Posterior vena cava (tissue), 2 donors: ENCODE data around the gene CELSR1. TPM values are rescaled to one million over a fixed set of nuclear protein-coding genes. Genes with fewer than 3 reads are reported as not detected.
A peak's percentile ranks its signal among the peaks of the same experiment; 100 is the strongest.

Experiments
- DNase-seq: peaks from one replicate; pipeline ENCODE4 v3.0.0-alpha.2; 2020; ENCODE audit warnings: low spot score
- intact Hi-C, 2 donors: fragments of 100-400 bp; cut with DNase I; formaldehyde crosslinking; loops; one replicate each; pipeline versions ENCODE4 v1.14.1 to v1.14.2; 2022 to 2023
- total RNA-seq, 2 donors: library from RNA; stranded (reverse); fragmentation: NEBNext Ultra II Directional; extraction: Animal tissue kit (Norgen Biotek cat#: 25700); gene quantifications; one replicate each; pipeline ENCODE4 v1.2.1, GENCODE V29; 2021
- donor health status: DM: yes; HTN: yes; CAD: no.
- donor health status: DM: yes; HTN: yes; CAD: no.

Gene CELSR1
- total RNA-seq, 2 donors from 2014 or later = 2.6 to 2.8 TPM

DNA sequence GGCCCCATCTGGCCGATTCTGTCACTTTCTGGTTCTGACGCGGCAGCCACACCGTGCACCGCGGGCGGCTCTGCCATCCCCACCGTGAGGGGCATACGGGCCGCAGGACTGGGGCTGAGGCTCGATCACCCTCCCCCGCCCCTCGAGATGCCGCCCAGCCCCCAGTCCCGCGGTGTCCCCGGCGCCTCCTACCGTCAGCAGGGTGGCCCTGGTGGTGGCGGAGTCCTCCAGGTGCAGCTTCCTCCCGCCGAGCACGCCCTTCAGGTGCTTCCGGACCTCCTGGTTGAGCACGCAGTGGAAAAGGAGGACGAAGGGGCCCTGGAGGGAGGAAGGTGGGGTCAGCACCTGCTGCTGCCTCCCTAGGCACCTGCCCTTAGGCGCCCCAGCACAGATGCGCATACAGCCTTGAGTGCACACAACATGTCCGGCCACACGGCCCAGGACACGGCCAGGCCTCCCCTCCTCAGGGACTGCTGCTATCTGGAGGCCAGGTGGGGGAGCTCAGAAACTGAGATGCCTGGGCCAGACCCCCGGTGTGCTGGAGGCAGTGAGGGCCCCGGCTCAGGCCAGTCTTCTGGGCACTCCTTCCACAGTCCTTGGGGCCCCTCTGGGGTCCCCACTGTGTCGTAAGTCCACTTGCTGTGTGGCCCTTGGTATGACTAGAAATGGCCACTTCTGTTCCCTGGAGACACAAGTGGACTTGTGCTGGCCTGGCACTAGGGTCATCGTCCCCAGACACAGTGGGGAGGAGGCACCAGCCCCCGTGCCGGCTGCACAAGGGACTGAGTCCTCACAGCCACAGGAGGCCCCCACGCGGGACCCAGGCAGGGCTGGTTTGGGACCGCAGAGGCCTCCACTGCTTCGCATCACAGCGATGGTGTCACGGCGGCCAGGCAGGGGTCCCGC is 170.4 kb downstream of the CELSR1 start:
- intact Hi-C loops = loop anchor here in 1 of 2 donors (5.0 kb wide), 1 partner anchor 175 kb away; no protein-coding TSS in a partner anchor
- DNase-seq = no peak

DNA sequence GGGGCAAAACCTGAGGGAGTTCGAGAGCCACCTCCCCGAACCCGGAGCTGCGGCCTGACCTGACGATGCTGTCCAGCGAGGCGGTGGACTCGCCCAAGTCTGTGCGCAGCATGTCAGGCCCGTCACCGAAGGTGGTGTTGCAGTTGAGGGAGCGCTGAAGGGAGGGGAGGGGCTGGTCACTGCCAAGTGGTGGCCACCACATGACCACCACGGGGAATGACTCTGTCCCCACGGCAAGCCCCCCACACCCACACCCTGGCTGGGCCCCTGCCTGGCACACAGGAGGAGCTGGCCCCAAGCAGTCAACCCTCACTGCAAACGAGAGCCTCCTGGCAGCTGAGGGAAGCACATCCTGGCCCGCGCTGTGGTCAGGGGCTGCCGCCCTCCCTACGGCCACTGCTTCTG is 171.1 kb downstream of the CELSR1 start:
- intact Hi-C loops = loop anchor here in 1 of 2 donors (5.0 kb wide), 1 partner anchor 176 kb away; no protein-coding TSS in a partner anchor
- DNase-seq = no peak

DNA sequence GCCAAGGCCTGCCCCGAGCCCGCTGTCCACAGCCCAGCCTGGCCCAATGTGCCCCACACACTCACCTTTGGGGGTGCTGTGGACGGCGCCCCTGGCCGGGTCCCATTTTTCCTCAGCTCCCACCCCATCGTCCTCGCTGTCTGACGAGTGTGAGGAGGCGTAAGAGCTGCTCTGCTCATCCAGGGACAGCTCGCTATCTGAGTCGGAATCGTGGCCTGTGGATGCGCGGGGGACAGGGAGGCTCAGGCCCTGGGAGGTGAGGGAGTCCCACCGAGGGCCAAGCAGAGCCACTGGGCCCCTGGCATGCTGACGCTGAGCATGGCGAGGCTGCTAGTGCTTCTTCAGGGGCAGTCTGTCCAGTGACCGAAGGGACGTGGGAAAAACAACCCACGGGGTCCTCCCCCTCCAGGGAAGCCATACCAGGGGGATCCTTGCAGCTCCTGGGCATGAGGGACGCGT is 172.2 kb downstream of the CELSR1 start:
- no peak for DNase-seq
- intact Hi-C loops = loop anchor here in 1 of 2 donors (5.0 kb wide), 1 partner anchor 177 kb away; no protein-coding TSS in a partner anchor

DNA sequence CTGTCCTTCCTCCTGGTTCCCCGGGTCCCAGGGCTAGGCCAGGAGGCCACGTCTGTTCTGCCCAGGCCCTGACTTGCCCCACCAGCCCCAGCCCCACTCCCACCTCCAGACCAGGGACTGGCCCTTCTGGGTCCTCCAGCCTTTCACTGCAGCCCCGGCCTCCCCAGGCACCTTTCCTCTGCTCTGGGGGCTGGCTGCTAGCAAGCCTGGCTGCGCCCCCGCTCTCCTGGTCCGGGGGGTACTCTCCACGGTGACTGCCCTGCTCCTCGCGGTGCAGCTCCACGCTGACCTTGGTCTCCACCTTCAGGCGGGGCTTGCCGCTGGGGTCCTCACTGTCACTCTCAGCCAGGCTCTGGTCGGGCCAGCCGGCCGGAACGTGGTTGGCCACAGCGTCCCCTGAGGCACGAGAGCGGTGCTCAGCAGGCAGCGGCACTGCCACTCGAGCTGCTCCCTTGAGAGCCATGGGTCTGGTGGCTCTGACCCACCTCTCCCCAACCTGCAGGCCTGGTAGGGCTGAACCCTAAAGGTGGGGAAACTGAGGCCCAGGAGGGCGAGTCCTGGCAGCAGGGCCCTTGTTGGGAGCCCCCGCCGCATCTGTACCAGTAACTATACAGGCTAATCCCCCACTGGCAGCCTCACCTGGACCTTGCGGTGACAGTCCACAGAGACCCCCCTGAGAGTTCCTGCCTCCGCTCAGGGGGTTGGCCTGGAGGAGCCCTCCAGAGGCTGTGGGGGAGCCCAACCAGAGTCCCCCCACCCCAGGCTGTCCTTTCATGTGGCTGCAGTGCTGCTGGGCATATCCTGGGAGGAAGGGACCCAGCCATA is 172.9 kb downstream of the CELSR1 start:
- no peak for DNase-seq
- intact Hi-C loops = loop anchor here in 1 of 2 donors (5.0 kb wide), 1 partner anchor 178 kb away; no protein-coding TSS in a partner anchor

DNA sequence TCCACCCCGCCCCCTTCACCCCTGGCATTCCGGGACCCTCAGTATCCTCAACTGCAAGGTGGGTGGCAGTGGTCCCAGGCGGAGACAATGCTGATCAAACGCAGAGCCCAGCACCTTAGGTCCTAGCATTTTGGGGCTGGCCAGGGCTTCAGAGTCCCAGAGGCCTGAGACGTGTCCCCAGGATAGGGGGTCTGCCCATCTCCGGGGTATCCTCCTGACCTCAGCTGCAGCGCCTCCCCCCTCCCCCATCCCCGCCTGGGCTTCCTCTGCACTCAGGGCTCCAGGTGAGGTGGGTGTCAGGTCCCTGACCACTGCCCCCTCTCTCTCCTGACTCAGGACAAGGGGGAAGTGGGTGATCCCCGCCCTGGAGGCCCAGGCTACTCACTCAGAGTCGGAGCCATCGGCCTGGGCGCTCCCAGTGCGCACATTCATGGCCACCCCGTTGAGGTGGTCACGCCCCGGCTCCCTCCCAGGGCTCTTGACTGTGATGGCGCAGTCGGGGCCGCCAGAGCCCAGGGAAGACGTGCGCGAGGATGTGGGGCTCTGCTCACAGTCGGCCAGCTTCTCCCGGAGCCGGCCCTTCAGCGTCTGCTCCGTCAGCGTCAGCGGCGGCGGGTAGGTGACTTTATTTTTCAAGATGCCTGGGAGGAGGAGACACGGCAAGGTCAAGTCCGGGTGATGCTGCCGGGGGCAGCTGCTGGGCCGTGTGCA is 173.7 kb downstream of the CELSR1 start:
- no peak for DNase-seq
- intact Hi-C loops = loop anchor here in 1 of 2 donors (2.0 kb wide), 1 partner anchor 773 kb away; no protein-coding TSS in a partner anchor

DNA sequence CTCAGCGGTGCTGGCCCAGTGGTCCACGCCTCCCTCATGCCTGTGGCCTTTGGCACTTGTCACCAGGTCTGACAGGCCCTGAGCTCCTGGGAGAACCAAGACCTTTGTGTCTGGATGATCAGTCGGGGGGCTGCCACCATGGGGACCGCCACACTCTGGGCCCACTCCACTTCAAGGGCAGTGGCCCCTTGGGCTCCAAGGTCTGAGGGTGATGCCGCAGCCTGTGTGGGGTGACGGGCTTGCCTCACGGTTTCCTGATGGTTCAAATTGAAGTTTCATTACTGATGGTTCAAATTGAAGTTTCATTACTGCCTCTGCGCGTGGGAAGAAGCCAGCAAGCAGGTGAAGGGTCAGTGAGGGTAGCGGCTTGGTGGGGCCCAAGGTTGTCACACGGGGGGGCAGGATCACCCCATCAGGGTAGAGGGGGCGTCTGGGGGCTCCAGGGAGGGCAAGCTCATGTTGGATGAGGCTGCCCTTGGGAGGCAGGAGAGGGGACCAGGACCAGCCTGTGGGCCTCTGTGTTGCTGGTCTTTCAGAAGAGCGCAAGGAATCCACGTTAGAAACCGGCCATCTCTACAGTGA is 174.4 kb downstream of the CELSR1 start:
- intact Hi-C loops = loop anchor here in 1 of 2 donors (2.0 kb wide), 1 partner anchor 772 kb away; no protein-coding TSS in a partner anchor
- DNase-seq = no peak

DNA sequence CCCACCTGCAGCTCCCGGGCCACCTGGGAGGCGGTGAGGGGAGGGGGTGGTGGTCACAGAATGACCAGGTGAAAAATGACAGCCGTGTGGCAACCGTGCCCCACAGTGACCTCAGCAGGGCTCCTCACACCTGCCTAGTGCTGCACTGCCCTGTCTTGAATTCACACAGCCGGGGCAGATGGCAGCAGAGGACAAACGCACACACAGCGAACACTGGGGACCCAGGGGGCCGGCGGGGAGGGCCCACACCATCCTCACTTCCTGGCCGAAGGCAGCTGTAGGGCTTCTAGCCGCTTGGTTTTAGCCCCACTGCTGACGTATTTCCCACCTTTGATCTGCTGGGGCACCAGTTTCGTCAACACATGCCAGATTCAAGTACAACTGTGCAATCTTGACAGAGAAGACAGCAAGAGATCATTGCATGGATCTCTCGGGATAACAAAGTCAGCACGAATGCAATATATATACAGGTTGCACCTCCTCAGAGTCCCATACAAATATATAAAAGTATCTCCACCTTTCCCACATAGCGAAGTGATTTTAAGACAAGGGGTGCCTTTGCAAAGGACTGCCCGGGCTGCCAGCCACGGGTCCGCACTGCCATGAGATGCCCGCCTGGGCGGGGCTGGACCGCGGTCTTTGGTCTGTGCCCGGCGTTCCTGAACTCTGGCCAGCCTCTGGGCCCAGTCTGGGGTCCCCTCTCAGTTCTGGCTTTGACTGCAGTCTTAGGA is 175.1 kb downstream of the CELSR1 start:
- DNase-seq = peak; percentile 80
- intact Hi-C loops = loop anchor here in 1 of 2 donors (2.0 kb wide), 1 partner anchor 772 kb away; no protein-coding TSS in a partner anchor

DNA sequence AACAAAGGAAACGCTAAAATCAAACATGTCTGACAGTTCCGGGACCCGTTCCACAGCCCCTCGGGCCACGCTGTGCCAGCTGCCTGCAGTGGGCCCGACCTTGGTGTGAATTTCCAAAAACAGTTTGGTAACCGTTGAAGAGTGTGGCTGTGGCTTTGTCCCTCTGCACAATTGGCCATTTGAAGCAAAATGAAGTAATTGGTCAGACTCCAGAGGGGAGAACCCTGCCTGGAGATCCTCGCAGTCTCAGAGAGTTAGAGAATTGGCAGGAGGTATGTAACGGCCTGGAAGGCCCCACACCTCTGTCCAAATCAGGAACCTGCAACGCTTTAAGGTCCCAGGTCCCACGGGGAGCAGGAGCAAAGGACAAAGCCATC is 175.6 kb downstream of the CELSR1 start:
- DNase-seq = no peak
- intact Hi-C loops = loop anchor here in 1 of 2 donors (2.0 kb wide), 1 partner anchor 771 kb away; no protein-coding TSS in a partner anchor

DNA sequence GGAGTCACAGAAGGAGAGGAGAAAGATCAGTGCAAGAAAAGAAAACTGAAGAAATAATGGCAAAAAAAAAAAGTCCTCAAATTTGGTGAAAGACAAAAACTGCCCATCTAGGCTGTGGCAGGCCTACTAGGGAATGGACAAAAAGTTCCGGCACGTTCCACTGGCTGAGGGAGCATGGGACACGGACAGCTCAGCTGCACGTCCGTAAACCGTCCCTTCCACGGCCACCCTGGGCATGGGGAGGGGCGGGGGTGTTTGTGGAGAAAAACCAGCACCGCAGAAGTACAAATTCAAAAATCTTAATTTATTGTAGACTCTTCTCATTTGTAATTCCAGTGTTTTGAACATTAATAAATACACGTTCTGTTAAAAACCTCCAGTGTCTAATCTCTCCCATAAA is 176.5 kb downstream of the CELSR1 start:
- intact Hi-C loops = no loop called here

DNA sequence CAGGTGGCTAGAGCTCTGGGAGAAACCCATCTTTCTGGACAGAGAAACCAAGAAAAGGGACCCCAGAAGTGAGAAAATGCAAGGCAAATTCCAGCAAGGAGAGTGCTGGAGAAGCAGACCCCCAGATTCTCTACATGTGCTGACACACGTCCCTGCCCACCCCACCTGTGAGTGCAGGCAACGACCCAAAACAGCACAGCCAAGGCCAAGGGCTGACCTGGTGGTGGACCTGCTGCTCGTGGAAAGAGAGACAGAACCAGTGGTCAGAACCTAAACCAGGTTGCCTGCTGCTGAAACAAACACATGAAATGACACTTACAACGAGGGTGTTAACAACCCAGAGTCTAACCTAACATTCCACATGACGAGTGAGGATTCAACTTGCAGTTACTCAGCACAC is 177.3 kb downstream of the CELSR1 start:
- no peak for DNase-seq
- intact Hi-C loops = no loop called here

More for the DNA sequence above, 176.5 kb downstream of the CELSR1 start:
- DNase-seq = no peak

DNA sequence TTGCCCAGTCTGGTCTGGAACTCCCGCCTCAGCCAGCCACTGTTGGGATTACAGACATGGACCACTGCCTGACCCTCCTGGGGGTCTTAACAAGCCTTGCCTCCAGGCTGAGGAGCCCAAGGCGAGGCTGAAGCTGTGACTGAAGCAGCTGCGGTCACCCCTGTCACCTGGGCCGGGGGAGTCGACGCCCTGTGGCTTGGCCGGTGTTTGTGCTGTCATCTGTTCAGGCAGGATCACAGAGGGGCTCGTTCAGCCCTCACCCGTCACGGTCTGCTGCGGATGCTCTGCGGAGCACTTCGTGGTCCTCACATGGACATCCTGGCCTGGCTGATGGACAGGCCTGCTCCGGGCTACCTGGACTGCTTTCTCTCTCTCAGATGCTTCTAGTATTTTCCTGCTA is 178.1 kb downstream of the CELSR1 start:
- intact Hi-C loops = loop anchor here in 1 of 2 donors (5.0 kb wide), 1 partner anchor 183 kb away; no protein-coding TSS in a partner anchor
- DNase-seq = no peak

DNA sequence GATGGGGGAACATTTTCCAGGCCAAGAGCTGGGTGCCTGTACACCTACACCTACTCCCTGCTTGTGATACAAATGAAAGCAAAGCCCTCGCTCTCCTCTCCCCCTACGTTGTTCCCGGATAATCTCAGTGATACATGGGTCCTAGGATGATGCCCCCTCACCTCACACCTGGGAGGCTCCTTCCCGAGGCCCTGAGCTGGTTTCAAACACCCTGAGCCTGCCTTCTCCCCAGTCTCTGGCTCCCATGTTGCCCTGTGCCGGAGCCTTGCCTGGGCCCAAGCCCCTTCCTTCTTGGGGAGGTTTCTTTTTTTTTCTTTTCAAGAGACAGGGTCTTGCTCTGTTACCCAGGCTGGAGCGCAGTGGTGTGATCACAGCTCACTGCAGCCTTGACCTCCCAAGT is 178.7 kb downstream of the CELSR1 start:
- DNase-seq = no peak
- intact Hi-C loops = loop anchor here in 1 of 2 donors (5.0 kb wide), 1 partner anchor 184 kb away; no protein-coding TSS in a partner anchor

DNA sequence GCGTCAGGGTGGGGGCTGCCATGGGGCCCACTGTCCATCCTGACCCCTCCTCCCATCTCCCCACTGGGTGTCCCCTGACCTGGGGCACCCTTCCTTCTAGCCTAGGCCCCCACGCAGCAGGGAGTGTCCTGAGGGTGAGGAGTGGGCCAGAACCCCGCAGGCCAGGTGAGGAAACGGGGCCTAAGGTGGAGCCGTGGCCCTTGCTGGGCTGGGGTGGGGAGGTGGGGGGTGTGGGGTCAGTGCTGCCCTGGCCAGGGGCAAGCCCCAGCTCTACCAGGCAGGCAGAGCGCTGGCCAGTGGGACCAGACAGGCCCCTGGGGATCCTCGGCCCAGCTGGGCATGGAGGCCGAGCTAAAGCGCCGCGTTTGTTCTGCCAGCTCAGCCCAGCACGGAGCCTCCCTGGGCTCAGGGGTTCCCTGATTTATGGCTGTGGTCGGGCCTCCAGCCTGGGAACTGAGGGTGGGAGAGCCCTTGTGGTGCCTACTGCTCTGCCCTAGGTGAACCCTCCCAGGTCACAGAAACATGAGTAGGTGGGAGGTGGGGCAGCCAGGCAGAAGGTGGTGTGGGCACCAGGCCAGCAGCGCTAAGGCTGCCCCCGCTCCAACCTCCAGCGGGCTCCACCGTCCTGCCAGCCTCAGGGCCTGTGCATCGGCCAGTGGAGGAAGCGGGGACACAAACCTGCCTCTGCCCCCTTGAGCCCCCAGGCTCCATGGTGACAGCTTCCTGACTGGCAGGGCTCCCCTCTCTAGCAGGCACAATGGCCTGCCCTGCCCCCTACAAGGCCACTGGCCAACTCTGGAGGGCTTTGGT is 179.5 kb downstream of the CELSR1 start:
- intact Hi-C loops = loop anchor here in 1 of 2 donors (5.0 kb wide), 1 partner anchor 184 kb away; no protein-coding TSS in a partner anchor
- no peak for DNase-seq

DNA sequence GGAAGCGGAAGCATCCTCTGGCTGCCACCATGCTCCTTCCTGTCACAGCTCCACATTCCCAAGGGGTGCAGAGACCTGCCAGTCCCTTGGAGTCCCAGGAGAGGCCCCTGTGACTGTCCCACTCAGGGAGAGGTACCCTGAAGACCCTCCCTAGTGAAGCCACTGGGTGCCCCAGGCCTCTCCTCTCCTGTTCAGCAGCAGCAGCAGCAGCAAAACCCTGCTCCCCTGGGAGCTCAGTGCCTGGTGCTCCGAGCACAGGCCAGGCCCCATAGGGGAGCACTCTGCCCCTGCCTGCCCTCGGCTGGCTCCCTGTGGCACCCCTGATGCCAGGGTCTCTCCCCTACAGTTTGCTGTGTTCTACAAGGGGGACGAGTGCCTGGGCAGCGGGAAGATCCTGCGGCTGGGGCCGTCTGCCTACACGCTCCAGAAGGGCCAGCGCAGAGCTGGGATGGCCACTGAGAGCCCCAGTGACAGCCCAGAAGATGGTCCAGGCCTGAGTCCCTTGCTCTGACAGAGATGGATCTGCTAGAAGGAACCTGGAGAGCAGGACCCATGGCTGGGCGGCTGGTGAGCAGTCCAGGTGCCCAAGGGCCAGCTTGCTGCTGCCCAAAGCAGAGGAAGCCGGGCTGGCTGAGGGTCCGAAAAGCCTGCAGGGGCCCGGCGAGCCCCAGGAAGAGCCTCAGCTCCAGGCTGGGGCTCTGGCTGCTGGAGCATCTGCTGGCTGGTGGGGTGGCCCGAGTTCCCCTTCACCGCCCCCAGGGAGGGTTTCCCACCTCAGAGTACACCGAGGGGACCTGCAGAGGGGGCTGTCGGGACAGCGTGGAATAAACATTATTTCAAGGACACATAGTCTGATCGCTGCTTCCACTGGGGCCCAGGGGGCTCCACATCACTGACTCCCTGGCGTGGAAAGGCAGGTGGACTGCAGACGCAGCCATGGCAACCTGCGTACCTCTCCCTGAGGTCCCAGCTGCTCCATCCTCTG is 180.6 kb downstream of the CELSR1 start:
- intact Hi-C loops = loop anchor here in 1 of 2 donors (5.0 kb wide), 1 partner anchor 186 kb away; no protein-coding TSS in a partner anchor
- DNase-seq = no peak

DNA sequence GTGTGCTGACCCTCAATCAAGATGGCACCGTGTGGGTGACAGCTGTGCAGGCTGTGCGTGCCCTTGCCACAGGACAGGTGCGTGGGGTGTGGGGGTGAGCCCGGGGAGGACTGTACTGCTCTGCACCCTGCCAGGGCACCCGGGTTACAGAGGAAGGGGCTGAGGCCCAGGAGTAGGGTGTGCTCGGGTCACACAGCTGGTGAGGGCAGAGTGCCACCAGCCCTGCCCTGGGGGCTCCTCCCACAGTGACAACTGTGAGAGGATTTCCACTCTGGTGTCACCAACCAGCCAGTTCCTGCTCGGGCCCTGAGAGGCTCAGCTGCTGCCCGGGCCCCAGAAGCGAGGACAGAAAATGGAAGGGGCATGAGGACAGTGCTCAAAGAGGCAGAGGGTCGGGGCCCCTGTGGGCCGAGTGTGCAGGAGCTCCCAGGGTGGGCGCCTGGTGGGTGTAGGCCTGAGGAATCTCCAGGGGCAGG is 181.4 kb downstream of the CELSR1 start:
- DNase-seq = no peak
- intact Hi-C loops = loop anchor here in 1 of 2 donors (5.0 kb wide), 1 partner anchor 186 kb away; no protein-coding TSS in a partner anchor
